Type B pancreatic cell (in vitro differentiated cells): ENCODE measurements around the gene FOSL2. TPM values are rescaled to one million over a fixed set of nuclear protein-coding genes. Genes with fewer than 3 reads are reported as not detected.

ENCODE experiments used
- DNase-seq: peaks from one replicate; pipeline ENCODE4 v3.0.0; 2021; ENCODE audit warnings: mixed read lengths; ENCODE audit not compliant: unreplicated experiment; ENCODE audit errors: extremely low spot score
- H3K27ac Mint-ChIP-seq: 2 replicates; pipeline ENCODE4 v1.8.0; 2021; ENCODE audit warnings: mild to moderate bottlenecking, mixed read lengths
- H3K27me3 Mint-ChIP-seq: 2 replicates; pipeline ENCODE4 v1.8.0; 2021; ENCODE audit warnings: mixed read lengths
- H3K36me3 Mint-ChIP-seq: 2 replicates; pipeline ENCODE4 v1.8.0; 2021; ENCODE audit warnings: mixed read lengths
- H3K4me1 Mint-ChIP-seq: one replicate; pipeline ENCODE4 v1.8.0; 2021; ENCODE audit warnings: mixed read lengths; ENCODE audit not compliant: unreplicated experiment
- H3K4me3 Mint-ChIP-seq: 2 replicates; pipeline ENCODE4 v1.8.0; 2021; ENCODE audit warnings: mild to moderate bottlenecking, mixed read lengths
- H3K9me3 Mint-ChIP-seq: 2 replicates; pipeline ENCODE4 v1.8.0; 2021; ENCODE audit warnings: mixed read lengths
- long read RNA-seq: library from polyadenylated mRNA; unstranded; transcript quantifications from one replicate; pipeline ENCODE4 v2.0.0, GENCODE V29; 2020
- total RNA-seq: library from RNA; stranded (reverse); gene quantifications from 2 replicates; pipeline ENCODE4 v1.2.1, GENCODE V29; 2021; ENCODE audit warnings: low replicate concordance
- TF ChIP-seq, protein P1 (sequence below): fragments of 200-600 bp; sonication (generic); conservative IDR thresholded peaks from 2 replicates; pipeline ENCODE4 v1.5.0; 2021; ENCODE audit warnings: antibody characterized with exemption, mild to moderate bottlenecking

FOSL2 gene
- total RNA-seq = 42.1 and 100 TPM in 2 replicates
- long read RNA-seq, partial matches to known transcripts = 0 of 27 reads
- long read RNA-seq, other reads (novel, unspliced or antisense) = 27 of 27 reads

GRCh38 chr2:28392297-28393113 is at the start of gene FOSL2:
TSS of gene FOSL2 (plus strand) at chr2:28392858. CDS start at chr2:28393721, 863 bp downstream.
- Mint-ChIP-seq H3K4me3 (peak within 1 kb of the TSS; percentile 92), H3K27ac (peak within 1 kb of the TSS; percentile 99), H3K27me3 (peaks cover 15% of the 10 kb centered on the region), H3K9me3 (no peaks in the 10 kb centered on the region), H3K4me1 (peaks cover 15% of the 10 kb centered on the region), H3K36me3 (peaks cover 4% of the 10 kb centered on the region)
- peak; percentile 91 for DNase-seq
- TF ChIP-seq, protein P1, sequence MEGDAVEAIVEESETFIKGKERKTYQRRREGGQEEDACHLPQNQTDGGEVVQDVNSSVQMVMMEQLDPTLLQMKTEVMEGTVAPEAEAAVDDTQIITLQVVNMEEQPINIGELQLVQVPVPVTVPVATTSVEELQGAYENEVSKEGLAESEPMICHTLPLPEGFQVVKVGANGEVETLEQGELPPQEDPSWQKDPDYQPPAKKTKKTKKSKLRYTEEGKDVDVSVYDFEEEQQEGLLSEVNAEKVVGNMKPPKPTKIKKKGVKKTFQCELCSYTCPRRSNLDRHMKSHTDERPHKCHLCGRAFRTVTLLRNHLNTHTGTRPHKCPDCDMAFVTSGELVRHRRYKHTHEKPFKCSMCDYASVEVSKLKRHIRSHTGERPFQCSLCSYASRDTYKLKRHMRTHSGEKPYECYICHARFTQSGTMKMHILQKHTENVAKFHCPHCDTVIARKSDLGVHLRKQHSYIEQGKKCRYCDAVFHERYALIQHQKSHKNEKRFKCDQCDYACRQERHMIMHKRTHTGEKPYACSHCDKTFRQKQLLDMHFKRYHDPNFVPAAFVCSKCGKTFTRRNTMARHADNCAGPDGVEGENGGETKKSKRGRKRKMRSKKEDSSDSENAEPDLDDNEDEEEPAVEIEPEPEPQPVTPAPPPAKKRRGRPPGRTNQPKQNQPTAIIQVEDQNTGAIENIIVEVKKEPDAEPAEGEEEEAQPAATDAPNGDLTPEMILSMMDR = no peak

GRCh38 chr2:28343184-28343942 is 49.3 kb upstream of the FOSL2 start:
- TF ChIP-seq, protein P1 = no peak
- Mint-ChIP-seq H3K27me3 (no peaks in the 10 kb centered on the region), H3K9me3 (no peaks in the 10 kb centered on the region), H3K27ac (no peak overlapping the region), H3K4me3 (no peak overlapping the region), H3K4me1 (peaks cover 46% of the 10 kb centered on the region), H3K36me3 (peaks cover 3% of the 10 kb centered on the region)
- DNase-seq = no peak

- TF ChIP-seq, protein P1 = no peak
- H3K4me1 Mint-ChIP-seq = peaks cover 41% of the 10 kb centered on the region
- no peak overlapping the region for H3K4me3 Mint-ChIP-seq
- no peaks in the 10 kb centered on the region for H3K9me3 Mint-ChIP-seq
- no peaks in the 10 kb centered on the region for H3K27me3 Mint-ChIP-seq
- H3K36me3 Mint-ChIP-seq = peaks cover 2% of the 10 kb centered on the region
- no peak overlapping the region for H3K27ac Mint-ChIP-seq
- no peak for DNase-seq
These were observed 48.5 kb upstream of the FOSL2 start for GRCh38 chr2:28343971-28344715.

GRCh38 chr2:28344756-28345373 is 47.8 kb upstream of the FOSL2 start:
- no peak for DNase-seq
- H3K9me3 Mint-ChIP-seq = no peaks in the 10 kb centered on the region
- no peak overlapping the region for H3K4me3 Mint-ChIP-seq
- no peaks in the 10 kb centered on the region for H3K27me3 Mint-ChIP-seq
- no peaks in the 10 kb centered on the region for H3K36me3 Mint-ChIP-seq
- no peak overlapping the region for H3K27ac Mint-ChIP-seq
- peaks cover 41% of the 10 kb centered on the region for H3K4me1 Mint-ChIP-seq
- TF ChIP-seq, protein P1 = no peak

DNA sequence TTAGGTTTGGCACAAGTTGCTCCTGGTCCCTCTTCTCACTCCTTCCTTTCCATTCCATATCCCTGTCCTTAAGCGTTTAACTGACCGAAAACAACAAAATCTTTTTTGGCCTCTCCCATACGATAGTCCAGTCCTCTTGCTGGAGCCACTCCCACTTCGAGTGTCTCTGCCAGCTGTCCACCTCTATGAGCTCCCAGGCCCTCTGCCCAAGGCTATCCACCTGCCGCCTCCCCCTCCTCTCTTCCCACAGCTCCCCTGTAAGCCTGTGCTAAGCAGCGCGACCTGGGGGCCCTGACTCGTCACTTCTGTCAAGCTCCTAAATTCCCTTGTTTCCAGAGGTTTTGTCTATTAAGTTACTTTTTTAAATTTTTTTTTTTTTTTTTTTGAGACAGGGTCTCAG is 47.0 kb upstream of the FOSL2 start:
- DNase-seq = no peak
- no peaks in the 10 kb centered on the region for H3K9me3 Mint-ChIP-seq
- no peaks in the 10 kb centered on the region for H3K36me3 Mint-ChIP-seq
- H3K4me3 Mint-ChIP-seq = no peak overlapping the region
- TF ChIP-seq, protein P1 = no peak
- no peaks in the 10 kb centered on the region for H3K27me3 Mint-ChIP-seq
- peaks cover 41% of the 10 kb centered on the region for H3K4me1 Mint-ChIP-seq
- no peak overlapping the region for H3K27ac Mint-ChIP-seq
